KMS-11 (cell line): Measurements from ENCODE around the gene CYTH2.

Experiments
- H2AFZ ChIP-seq: fragments of 200-600 bp; sonication (generic); 2 replicates; pipeline ENCODE4 v1.6.1; 2016; ENCODE audit warnings: antibody characterized with exemption, mixed run types, low read depth
- H3K27ac ChIP-seq: fragments of 200-600 bp; sonication (generic); 2 replicates; pipeline ENCODE4 v1.6.1; 2016; ENCODE audit warnings: mild to moderate bottlenecking, mixed run types
- H3K27me3 ChIP-seq: fragments of 200-600 bp; sonication (generic); 2 replicates; pipeline ENCODE4 v1.6.1; 2017; ENCODE audit warnings: mild to moderate bottlenecking, low read depth, mixed run types, moderate library complexity; ENCODE audit not compliant: insufficient read depth
- H3K36me3 ChIP-seq: fragments of 200-600 bp; sonication (generic); 2 replicates; pipeline ENCODE4 v1.6.1; 2017; ENCODE audit warnings: mild to moderate bottlenecking, mixed run types; ENCODE audit not compliant: insufficient read depth
- H3K4me1 ChIP-seq: fragments of 200-600 bp; sonication (generic); 2 replicates; pipeline ENCODE4 v1.6.1; 2016; ENCODE audit warnings: mild to moderate bottlenecking, low read depth, mixed run types; ENCODE audit not compliant: poor library complexity, severe bottlenecking
- H3K4me2 ChIP-seq: fragments of 200-600 bp; sonication (generic); 2 replicates; pipeline ENCODE4 v1.7.0; 2016; ENCODE audit warnings: mild to moderate bottlenecking, mixed run types
- H3K4me3 ChIP-seq: fragments of 200-600 bp; sonication (generic); IDR thresholded peaks from 2 replicates; pipeline ENCODE4 v1.6.1; 2017; ENCODE audit warnings: low read depth, low read length, mixed read lengths; ENCODE audit not compliant: insufficient read depth
- H3K79me2 ChIP-seq: fragments of 200-600 bp; sonication (generic); 2 replicates; pipeline ENCODE4 v1.6.1; 2016; ENCODE audit warnings: low read depth, mixed run types; ENCODE audit not compliant: insufficient read depth
- H3K9ac ChIP-seq: fragments of 200-600 bp; sonication (generic); 2 replicates; pipeline ENCODE4 v1.6.1; 2016; ENCODE audit warnings: mild to moderate bottlenecking, mixed run types
- H4K20me1 ChIP-seq: fragments of 200-600 bp; sonication (generic); 2 replicates; pipeline ENCODE4 v1.6.1; 2016; ENCODE audit warnings: mild to moderate bottlenecking, mixed run types; ENCODE audit not compliant: insufficient read depth
- TF ChIP-seq, protein P1 (sequence below): fragments of 200-600 bp; sonication (generic); conservative IDR thresholded peaks from 2 replicates; pipeline ENCODE4 v1.6.1; 2017; ENCODE audit warnings: low read depth, mild to moderate bottlenecking, antibody characterized with exemption, low read length, moderate library complexity, mixed read lengths

The CYTH2 gene

DNA sequence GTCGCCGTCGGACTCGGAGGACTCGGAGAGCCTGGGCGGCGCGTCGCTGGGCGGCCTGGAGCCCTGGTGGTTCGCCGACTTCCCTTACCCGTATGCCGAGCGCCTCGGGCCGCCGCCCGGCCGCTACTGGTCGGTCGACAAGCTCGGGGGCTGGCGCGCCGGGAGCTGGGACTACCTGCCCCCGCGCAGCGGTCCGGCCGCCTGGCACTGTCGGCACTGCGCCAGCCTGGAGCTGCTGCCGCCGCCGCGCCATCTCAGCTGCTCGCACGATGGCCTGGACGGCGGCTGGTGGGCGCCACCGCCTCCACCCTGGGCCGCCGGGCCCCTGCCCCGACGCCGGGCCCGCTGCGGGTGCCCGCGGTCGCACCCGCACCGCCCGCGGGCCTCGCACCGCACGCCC is 25.9 kb upstream of the CYTH2 start:
- Histone ChIP-seq H3K4me1 (peaks cover 29% of the 10 kb centered on the region), H3K36me3 (peaks cover 9% of the 10 kb centered on the region; the same call in 1 of the 2 replicates), H3K27me3 (no peaks in the 10 kb centered on the region), H3K9ac (no peak overlapping the region), H3K4me3 (no peak overlapping the region), H4K20me1 (no peaks in the 10 kb centered on the region), H3K4me2 (no peak overlapping the region), H2AFZ (no peak overlapping the region), H3K27ac (no peak overlapping the region), H3K79me2 (peaks cover 21% of the 10 kb centered on the region)
- TF ChIP-seq, protein P1, sequence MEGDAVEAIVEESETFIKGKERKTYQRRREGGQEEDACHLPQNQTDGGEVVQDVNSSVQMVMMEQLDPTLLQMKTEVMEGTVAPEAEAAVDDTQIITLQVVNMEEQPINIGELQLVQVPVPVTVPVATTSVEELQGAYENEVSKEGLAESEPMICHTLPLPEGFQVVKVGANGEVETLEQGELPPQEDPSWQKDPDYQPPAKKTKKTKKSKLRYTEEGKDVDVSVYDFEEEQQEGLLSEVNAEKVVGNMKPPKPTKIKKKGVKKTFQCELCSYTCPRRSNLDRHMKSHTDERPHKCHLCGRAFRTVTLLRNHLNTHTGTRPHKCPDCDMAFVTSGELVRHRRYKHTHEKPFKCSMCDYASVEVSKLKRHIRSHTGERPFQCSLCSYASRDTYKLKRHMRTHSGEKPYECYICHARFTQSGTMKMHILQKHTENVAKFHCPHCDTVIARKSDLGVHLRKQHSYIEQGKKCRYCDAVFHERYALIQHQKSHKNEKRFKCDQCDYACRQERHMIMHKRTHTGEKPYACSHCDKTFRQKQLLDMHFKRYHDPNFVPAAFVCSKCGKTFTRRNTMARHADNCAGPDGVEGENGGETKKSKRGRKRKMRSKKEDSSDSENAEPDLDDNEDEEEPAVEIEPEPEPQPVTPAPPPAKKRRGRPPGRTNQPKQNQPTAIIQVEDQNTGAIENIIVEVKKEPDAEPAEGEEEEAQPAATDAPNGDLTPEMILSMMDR = no peak

GRCh38 chr19:48443731-48444128 is 25.4 kb upstream of the CYTH2 start:
- H3K4me3 ChIP-seq = no peak overlapping the region
- peaks cover 9% of the 10 kb centered on the region; the same call in 1 of the 2 replicates for H3K36me3 ChIP-seq

GRCh38 chr19:48444129-48444935 is 24.8 kb upstream of the CYTH2 start:
- peak overlapping the region; percentile 73 for H2AFZ ChIP-seq
- H3K27me3 ChIP-seq = no peaks in the 10 kb centered on the region
- peak overlapping the region; percentile 83 for H3K4me2 ChIP-seq
- TF ChIP-seq, protein P1 = no peak
- H3K4me3 ChIP-seq = no peak overlapping the region
- H3K4me1 ChIP-seq = peaks cover 34% of the 10 kb centered on the region
- peaks cover 21% of the 10 kb centered on the region for H3K79me2 ChIP-seq
- no peaks in the 10 kb centered on the region for H4K20me1 ChIP-seq
- H3K27ac ChIP-seq = peak overlapping the region; percentile 81
- H3K9ac ChIP-seq = peak overlapping the region; percentile 93; the same call in 1 of the 2 replicates
- peaks cover 9% of the 10 kb centered on the region; the same call in 1 of the 2 replicates for H3K36me3 ChIP-seq

More at GRCh38 chr19:48443731-48444128, 25.4 kb upstream of the CYTH2 start:
- TF ChIP-seq, protein P1 = no peak
- Histone ChIP-seq H3K79me2 (peaks cover 21% of the 10 kb centered on the region), H2AFZ (peak overlapping the region; percentile 73), H4K20me1 (no peaks in the 10 kb centered on the region), H3K27ac (no peak overlapping the region), H3K9ac (no peak overlapping the region; the same call in 1 of the 2 replicates), H3K27me3 (no peaks in the 10 kb centered on the region), H3K4me2 (peak overlapping the region; percentile 83), H3K4me1 (peaks cover 33% of the 10 kb centered on the region)

DNA sequence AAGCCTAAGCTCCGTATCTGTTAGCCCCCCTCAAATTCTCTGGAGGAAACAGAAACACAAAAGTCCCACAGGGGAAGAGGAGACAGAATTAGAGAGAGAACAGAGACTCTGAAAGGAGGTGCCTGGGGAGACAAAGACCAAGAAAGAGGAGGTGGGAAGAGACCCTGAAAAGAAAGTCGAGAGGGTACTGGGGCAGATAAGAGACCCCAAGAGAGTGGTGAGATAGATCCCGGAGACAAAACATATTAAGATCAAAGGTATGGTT is 24.3 kb upstream of the CYTH2 start:
- H2AFZ ChIP-seq = peak overlapping the region; percentile 73
- peaks cover 21% of the 10 kb centered on the region for H3K79me2 ChIP-seq
- H3K9ac ChIP-seq = peak overlapping the region; percentile 93; the same call in 1 of the 2 replicates
- H3K4me2 ChIP-seq = peak overlapping the region; percentile 83
- no peak overlapping the region for H3K4me3 ChIP-seq
- no peaks in the 10 kb centered on the region for H4K20me1 ChIP-seq
- TF ChIP-seq, protein P1 = no peak
- H3K27me3 ChIP-seq = no peaks in the 10 kb centered on the region
- H3K36me3 ChIP-seq = peaks cover 14% of the 10 kb centered on the region; the same call in 1 of the 2 replicates
- peaks cover 38% of the 10 kb centered on the region for H3K4me1 ChIP-seq
- peak overlapping the region; percentile 81 for H3K27ac ChIP-seq
